HG03457 (cell line): Measurements from ENCODE around the gene ANKS3.
A peak's percentile ranks its signal among the peaks of the same experiment; 100 is the strongest.

Experiments
- ATAC-seq: cut with Tn5 transposase; IDR thresholded peaks from one replicate; pipeline ENCODE4 v1.9.1; 2021; ENCODE audit warnings: moderate number of reproducible peaks; ENCODE audit not compliant: unreplicated experiment

Gene ANKS3

GRCh38 chr16:4675864-4676786 lies 57.9 kb downstream of the ANKS3 start:
- ATAC-seq, result no peak

DNA sequence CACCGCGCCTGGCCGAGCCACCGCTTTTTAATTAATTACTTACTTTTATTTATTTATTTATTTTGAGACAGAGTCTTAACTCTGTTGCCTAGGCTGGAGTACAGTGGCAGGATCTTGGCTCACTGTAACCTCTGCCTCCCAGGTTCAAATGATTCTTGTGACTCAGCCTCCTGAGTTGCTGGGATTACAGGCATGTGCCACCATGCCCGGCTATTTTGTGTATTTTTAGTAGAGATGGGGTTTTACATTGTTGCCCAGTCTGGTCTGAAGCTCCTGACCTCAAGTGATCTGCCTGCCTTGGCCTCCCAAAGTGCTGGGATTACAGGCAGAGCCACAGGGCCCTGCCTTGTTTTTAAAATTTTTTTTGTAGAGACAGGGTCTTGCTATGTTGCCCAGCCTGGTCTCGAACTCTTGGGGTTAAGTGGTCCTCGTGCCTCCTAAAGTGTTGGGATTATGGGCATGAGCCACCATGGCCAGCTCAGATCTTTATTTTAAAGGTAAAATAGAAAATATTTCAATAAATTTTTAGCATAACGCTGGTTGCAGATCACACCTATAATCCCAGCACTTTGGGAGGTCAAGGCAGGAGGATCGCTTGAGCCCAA lies 59.0 kb downstream of the ANKS3 start:
- ATAC-seq, result no peak

DNA sequence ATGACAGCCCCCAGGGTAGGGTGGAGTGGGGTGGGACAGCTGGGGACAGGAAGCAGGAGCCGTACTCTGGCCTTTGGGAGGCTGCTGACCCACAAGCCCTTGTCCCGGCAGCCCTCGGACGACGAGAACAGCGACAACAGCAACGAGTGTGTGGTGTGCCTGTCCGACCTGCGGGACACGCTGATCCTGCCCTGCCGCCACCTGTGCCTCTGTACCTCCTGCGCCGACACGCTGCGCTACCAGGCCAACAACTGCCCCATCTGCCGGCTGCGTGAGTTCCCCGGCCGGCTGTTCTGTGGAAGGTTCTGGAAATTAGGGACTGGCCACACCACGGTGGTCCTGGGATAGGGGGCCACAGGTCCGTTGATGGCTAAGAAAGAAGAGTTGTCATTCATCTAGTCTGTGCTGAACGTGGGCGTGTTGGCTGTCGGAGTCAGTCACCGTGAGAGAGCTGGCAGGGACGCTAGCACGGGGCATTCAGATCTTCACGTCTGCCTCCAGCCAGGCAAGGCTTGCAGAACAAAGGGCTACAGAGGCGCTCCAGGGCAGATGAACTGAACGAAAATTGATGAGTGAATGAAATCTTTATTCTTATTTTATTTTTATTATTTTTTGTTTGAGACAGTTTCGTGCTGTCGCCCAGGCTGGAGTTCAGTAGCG lies 60.6 kb downstream of the ANKS3 start:
- no peak for ATAC-seq

DNA sequence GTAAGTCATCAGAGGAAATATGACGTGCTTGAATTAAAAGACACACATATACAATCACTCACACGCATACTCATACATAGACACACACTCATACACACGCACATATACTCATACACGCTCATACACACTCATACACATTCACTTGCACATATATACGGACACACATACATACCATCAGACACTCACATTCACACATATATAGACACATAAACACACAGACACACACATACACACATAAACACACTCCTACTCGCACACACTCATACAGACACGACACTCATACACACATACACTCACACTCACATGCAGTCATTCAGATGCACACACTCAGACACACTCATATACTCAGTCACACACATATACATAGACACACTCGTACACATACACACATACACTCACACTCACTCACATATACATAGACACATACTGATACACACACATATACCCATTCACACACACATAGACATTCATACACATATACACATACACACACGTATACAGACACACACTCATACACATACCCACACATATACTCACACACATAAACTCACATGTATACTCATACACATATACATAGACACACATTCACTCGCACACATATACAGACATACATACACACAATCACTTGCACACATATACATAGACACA lies 65.6 kb downstream of the ANKS3 start:
- ATAC-seq, result no peak

- ATAC-seq, result no peak
Measured at GRCh38 chr16:4667203-4667963, 66.7 kb downstream of the ANKS3 start.

DNA sequence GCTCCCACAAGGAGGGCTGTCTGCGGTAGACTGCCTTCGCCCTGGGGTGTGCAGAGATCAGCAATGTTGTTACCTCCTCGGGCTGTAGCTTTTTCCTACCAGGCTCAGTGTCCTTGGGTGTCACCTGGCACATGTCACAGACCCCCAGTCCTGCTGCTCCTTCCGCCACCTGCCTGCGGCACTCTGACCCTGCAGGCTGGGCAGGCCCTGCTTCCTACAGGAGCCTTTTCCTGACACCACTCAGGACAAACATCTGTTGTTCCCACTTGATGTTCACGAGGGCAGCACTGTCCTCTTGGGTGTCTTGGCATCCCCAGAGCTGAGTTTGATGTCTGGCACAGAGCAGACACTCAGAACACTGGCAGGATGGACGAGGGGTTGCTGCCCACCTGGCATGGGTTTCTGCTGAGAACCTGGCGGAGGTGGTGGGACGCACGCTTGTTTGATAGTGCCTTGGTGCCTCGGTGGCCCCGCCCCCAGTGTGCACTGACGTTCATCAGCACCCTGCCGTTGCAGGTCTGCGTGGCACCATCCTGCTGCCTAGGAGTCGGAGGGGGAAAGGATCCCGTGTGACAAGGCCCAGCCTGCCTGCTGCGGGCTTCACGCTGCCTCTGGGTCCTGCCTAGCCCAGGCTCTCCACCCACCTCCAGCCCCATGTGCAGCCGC lies 67.4 kb downstream of the ANKS3 start:
- ATAC-seq, result no peak

DNA sequence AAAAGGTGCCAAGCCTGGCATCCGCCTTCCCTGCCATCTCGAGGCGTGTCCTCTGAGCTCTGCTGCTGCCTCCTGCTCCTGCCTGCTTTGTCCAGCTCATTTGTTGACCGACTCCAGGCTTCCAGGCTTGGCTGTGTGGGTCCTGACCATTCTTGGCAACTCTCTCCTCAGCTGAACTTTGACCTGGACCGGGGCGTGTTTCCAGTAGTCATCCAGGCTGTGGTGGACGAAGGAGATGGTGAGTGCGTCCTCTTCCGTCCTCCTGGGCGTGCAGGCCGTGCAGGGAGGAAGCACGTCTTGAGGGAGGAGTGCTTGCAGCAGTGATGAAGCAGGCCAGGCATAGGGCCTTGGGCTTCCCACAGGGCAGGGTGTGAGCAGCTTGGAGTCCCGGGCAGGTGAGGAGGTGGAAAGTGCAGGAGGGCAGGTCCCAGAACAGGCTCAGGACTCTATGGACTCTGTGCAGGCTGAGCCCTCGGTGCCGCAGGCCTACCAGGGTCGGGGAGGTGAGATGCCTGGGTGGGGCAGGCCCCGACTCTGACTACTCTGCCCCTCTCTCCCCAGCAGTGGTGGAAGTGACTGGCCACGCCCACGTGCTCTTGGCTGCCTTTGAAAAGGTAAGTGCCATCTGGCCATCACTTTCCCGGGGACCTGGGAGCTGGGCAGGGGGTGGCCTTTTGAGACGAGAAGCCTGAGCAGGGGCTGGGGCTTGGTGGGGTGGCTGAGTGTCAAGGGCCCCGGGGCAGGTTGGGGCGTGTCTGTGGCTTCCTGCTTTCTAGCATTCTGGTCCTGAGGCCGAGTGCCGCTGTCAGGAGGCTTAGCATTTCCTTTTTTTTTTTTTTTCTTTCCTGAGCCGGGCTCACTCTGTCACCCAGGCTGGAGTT lies 69.3 kb downstream of the ANKS3 start:
- peak; percentile 51 for ATAC-seq

DNA sequence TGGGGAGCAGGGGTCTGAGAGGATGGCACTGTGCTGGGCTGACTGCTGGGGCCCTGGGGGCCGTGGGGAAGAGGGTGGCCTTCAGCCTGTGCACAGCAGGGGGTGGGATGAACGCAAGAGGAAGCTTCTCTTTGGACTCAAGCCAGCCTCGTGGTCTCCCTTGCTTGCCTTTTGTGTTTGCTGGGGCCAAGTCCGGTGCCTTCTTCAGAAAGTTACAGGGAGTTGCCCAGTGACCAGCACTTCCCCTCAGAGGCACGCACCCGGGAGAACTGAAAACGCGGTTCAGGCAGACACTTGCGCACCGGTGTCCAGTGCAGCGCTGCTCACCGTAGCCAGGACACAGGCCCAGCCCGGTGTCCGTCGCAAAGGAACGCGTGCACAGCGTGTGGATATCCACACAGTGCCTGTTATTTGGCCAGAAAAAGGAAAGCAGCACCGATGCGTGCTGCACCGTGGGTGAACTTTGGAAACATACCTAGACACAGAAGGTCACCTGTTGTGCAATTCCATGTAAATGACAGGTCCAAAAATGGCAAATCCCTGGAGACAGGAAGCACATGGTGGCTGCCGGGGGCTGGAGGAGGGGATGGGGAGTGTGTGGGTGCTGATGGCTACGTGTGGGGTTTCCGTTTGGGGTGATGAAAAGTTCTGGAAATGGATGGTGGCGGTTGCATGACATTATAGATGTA lies 70.2 kb downstream of the ANKS3 start:
- no peak for ATAC-seq

DNA sequence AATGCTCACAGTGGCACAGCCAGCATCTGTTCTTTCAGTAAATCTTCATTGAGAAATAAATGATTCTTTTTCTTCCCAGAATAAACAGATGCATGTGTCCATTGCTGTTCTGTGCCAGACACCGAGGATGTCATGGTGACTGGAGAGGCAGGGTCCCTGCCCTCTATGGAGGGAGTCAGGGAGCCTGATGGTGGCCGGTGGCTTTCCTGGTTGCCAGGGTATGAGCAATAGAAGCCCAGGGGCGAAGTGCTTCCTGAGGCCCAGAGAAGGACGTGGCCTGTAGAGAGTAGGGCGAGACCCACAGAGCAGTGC lies 70.7 kb downstream of the ANKS3 start:
- no peak for ATAC-seq

GRCh38 chr16:4661661-4662060 lies 72.4 kb downstream of the ANKS3 start:
- no peak for ATAC-seq

DNA sequence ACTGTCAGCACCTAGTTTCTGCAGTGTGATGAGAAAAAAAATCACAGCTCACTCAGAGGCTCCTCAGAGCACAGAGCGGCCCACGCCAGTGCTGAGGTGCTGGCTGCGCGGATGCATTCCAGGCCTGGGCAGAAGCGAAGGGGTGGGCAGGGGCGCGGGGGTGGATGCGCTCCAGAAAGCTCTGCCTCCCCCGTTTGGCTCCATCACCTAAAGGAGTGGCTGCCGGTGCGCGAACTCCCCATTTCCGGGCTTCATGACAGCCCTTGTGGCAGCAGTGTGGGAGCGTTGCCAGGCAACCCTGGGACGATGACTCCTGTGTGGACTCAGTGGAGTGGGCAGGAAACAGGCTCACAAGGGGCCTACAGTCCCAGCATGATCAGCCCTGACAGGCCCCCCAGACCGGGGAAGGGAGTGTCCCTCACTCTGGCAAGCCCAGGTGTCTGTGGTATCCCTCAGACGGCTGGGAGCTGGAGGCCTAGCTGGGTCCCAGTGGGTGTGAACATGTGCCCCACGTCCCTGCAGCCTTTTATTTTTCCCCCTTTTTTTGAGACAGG lies 73.5 kb downstream of the ANKS3 start:
- no peak for ATAC-seq

- no peak for ATAC-seq
Measured at GRCh38 chr16:4659363-4660353, 74.4 kb downstream of the ANKS3 start.

DNA sequence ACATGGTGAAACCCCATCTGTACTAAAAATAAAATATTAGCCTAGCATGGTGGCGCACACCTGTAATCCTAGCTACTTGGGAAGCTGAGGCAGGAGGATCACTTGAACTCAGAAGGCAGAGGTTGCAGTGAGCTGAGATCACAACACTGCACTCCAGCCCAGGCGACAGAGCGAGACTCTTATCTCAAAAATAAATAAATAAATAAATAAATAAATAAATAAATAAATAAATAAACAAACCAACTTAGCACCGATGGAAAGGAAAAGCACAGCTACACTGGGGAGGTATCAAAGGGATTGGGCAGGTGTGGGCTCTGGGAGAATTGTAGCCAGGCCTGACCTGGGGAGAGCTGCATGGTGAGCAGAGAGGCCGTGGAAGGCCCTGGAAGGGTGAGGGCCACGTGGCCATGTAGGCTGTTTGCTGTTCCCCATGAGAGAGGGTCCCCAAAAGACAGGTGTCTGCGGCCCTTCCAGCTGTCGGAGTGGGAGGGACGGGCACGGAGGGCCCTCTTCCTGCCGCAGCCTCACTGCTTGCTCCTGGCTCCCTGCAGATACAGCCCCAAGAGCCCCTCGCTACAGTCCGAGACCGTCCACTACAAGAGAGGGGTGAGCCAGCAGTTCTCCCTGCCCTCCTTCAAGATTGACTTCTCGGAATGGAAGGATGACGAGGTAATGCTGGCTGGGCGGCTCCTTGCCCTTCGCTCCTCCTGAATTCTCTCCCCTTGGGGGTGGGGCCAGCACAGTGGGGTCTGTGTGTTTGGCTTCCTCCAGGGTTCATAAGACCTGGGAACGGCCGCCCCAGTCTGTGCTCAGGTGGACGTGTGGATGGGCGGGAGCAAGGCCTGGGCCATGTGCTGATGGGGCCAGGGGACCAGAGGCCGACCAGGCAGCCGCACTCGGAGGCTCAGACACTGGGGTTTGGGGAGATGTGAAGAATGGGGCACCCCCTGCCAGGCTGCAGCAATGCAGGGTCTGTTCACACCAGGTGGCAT lies 77.1 kb downstream of the ANKS3 start:
- no peak for ATAC-seq

DNA sequence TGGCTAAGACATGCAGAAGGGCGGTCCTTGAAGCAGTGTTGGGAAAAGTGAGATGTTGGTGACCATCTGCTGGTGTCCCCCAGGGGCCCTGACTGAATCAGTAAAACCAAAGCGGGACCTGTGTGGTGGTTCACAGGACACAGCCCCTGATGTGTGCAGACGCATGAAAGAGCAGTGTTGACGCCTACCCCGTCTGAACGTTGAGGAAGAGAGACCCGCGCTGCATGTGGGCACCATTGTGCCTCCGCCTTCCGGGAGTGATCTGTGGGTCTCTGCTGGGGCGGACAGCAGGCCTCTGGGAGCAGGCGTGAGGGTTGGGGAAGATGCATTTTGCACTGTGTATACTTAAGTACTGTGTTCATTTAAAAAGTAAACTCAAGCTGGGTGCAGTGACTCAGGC lies 77.8 kb downstream of the ANKS3 start:
- ATAC-seq, result no peak

DNA sequence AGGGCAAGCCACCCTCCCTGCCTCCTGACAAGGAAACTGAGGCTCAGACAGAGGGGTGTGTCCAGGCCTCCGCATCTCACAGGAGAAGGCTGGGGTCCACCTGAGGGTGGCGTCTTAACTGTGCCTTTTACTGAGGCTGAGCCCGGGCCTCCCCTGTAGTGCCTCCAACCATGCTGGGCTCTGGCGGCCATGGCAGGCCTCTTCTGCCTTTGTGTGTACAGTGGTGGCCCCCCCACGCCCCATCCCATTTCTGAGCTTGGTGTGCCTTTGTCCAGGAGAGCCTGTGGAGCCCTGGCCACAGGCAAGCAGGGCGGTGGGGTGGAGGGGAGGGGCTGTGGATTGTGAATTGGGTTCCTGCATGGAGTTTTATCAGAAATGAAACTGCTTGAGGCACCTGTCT lies 78.3 kb downstream of the ANKS3 start:
- ATAC-seq, result no peak

DNA sequence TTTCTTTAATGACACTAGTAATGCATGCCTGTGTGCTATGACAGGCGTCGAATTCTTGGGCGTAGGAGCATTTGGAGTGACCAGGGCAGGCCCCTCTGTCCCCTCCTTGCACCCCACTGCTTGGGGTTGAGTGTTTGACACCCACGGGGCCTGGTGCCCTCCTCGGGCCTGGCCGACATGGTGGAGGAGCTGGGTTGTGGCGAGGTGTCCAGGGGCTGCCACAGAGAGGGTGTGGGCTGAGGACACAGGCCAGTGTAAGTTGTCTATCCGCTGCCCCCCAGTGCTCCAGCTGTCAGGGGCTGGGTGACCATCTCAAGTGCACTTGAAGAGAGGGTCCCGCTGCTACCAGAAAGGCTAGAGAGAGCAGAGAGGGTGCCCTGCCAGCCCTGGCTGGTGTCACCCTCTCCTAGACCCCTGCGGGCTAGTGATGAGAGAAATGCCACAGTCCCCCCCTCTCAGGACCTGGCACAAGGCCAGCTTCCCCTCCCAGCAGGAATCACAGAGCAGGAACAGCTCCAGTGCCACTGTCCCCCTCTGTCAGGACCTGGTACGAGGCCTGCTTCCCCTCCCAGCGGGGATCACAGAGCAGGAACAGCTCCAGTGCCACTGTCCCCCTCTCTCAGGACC lies 79.0 kb downstream of the ANKS3 start:
- ATAC-seq, result no peak
